ENCODE measurements around the gene ZBTB40. TPM values are rescaled to one million over a fixed set of nuclear protein-coding genes. Genes with fewer than 3 reads are reported as not detected.

The ZBTB40 gene
- 11.4 and 16.4 TPM in 2 replicates for total RNA-seq

GRCh38 chr1:22451702-22452480 is at the start of gene ZBTB40:
Gene ZBTB40 (plus strand): TSS chr1:22451851. CDS start chr1:22489949, 38,098 bp downstream.

DNA sequence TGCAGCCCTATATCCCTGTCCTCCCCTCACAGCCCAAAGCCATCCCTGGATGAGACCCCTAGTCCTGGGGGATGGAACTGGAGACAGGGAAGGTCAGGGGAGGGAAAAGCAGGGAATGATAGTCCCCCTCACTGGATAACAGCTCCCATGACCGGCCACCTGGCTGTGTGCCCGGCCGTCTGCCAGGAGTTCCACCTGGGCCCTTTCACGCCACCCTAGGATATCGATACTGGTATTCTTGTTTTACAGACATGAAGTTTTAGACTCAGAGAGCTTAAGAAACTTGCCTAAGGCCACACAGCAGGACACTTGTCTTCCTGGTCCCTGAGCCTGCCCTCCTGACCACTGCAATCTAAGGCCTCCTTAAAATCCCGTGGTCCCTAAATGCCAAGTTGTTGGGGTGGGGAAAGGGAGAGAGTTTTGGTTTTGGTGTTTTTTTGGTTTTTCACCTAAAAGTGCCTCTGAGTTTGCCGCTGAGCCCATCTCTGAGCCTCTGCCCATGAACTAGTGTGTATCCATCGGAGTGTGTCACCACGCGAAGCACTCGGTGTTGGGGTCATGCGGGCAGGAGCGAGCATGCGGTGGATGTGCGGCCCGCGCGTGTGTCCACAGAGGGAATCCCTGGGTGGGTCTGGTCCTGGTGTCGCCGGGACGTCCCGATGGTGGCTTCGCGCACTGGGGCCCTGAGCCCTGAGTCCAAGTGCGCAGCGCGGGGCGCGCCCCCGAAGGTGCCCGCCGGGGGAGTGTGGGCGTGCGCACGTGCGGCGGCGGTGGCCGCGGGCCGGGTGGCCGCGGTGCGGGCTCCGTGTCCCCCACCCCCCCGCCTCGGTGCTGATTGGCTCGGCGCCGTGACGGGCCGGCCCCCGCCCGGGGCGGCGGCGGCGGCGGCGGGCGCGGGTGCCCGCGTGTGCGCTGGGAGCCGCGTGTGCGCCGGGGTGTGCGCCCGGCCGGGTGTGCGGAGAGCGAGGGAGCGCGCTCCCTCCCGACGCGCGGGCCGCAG is 111.2 kb downstream of the ZBTB40 start, which contains the start of gene EPHA8:
Gene EPHA8, plus strand, starts transcription at position 906 of the 1,000 bp plus-strand sequence. CDS start 147 bp downstream, outside the sequence.

Other genes with a start within 250 kb of the ZBTB40 start
- not detected in 2 replicates for gene EPHA8, start 111.6 kb downstream of the ZBTB40 start, total RNA-seq
- not detected in 2 replicates for gene C1QA, start 184.8 kb downstream of the ZBTB40 start, total RNA-seq
- not detected in 2 replicates for gene C1QC, start 191.8 kb downstream of the ZBTB40 start, total RNA-seq
- not detected in 2 replicates for gene C1QB, start 201.4 kb downstream of the ZBTB40 start, total RNA-seq

Data from subcutaneous preadipocyte (primary cell).